Measurements from ENCODE around the gene SRF.

- TF ChIP-seq CTCF (IDR thresholded peaks at IDR 0.05) (no peak), POLR2A (IDR thresholded peaks at IDR 0.05) (no peak)
These were observed 40.9 kb downstream of the SRF start for GRCh38 chr6:43211955-43212354.

All from body of pancreas (tissue), 4 donors.